HG03196 (cell line): ENCODE measurements around the gene PCSK6.
"Not testable (repeated sequence)": the region's sequence is repeated elsewhere in the genome, so short reads cannot be mapped to it uniquely, and the experiment has no call there.

Experiments
- ATAC-seq: cut with Tn5 transposase; IDR thresholded peaks from one replicate; pipeline ENCODE4 v1.9.1; 2021; ENCODE audit not compliant: unreplicated experiment

The PCSK6 gene

GRCh38 chr15:101434032-101434920 lies 55.2 kb downstream of the PCSK6 start:
- no peak for ATAC-seq

GRCh38 chr15:101433396-101433795 lies 56.1 kb downstream of the PCSK6 start:
- ATAC-seq, result no peak

DNA sequence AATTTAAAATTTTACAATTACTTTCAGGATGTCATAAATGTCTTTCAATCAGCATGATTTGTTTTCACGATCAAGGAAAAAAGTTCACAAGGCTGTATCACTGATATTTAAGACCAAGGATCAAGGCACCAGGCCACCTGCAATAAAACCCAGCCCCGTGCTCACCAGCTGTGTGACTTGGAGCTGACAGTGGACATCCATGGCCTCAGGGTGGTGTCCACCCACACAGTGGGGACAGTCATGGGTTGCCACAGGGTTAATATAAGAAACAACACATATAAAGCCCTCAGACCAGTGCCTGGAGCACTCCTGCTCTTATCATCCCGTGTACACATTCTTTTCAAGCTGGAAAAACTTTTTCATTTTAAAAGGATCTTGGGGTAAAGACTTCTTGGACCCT lies 56.5 kb downstream of the PCSK6 start:
- no peak for ATAC-seq

GRCh38 chr15:101431748-101432147 lies 57.8 kb downstream of the PCSK6 start:
- ATAC-seq, result no peak

DNA sequence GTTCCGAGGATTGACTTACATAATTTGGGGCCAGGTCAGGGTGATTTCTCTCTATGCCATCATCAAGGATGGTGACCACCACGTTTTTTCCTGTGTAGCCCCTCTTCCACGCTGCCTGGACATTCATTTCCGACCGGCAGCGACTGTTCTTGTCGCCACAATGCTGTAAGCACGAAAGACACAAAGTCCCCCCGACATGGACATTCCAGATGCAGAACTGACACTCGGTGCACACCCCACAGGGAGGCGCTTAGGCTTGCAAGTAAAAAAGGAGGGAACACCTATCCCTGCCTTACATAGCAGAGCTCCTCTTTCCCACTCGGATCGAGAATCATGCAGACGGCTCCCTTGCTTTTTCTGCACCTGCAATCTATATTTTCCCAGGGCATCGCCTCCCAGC lies 58.2 kb downstream of the PCSK6 start:
- no peak for ATAC-seq

DNA sequence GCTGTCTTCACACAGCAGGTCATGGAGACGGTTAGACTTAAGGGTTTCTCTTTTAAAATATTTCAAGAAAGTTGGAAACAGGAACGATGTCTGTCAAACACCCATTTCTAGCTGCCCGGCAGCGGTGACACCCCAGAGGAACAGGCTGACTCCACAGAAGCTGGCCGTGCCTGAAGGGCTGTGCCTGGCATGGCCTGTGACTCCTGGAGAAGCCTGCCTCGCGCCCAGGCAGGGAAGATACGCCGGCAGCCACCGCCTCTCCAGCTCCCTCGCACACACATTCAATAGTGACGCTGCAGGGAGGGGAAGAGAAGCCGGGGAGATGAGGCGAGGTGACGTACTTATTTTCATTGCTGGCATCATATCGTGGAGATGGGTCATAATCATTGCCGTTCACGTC lies 59.9 kb downstream of the PCSK6 start:
- ATAC-seq, result no peak

- ATAC-seq, result no peak
Measured at GRCh38 chr15:101429191-101429590, 60.3 kb downstream of the PCSK6 start.

DNA sequence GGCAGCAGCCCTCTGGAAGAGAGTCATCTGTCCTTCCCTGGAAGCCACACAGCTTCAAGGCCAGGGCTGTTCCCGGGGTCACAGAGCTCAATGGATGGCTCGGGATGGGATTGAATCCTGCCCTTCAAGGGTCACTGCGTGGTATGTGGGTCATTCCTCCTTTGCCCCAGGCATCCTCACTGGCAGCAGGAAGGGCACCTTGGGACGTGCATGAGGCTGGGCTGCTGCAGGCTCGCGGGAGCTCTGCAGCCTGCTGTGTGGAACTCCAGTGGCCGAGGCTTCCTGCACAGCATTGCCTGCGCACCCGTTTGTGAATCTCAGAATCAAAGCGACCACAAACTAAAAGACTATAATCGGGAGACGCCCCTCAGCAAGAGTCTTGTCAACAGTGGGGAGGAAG lies 60.7 kb downstream of the PCSK6 start:
- no peak for ATAC-seq

GRCh38 chr15:101427606-101428487 lies 61.7 kb downstream of the PCSK6 start:
- no peak for ATAC-seq

DNA sequence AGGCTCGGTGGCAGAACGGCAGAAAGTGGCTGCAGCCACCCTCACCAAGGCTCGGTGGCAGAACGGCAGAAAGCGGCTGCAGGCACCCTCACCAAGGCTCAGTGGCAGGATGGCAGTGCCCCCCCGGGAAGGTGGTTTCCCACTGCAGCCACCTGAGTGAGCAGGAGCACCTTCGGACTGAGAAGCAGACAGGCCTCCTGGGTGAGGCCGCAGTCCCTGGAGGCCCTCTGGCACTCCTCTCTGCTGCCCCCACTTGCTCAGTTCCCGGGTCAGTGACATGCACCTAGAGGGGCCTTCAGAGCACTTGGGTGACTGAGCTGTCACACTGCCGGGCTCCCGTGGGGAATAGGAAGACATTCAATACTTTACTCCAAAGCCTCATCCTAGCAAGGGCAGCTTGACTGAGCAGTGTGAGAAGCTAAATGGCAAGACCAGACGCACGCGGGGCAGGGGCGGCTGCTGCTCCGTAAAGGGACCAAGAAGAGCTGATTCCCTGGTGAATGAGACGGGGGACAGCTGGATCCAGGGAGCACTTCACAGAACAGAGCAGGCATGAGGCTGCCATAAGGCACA lies 62.7 kb downstream of the PCSK6 start:
- ATAC-seq, result no peak

- ATAC-seq, result no peak
Measured at GRCh38 chr15:101425787-101426365, 63.6 kb downstream of the PCSK6 start.

GRCh38 chr15:101424984-101425383 lies 64.5 kb downstream of the PCSK6 start:
- ATAC-seq, result no peak

DNA sequence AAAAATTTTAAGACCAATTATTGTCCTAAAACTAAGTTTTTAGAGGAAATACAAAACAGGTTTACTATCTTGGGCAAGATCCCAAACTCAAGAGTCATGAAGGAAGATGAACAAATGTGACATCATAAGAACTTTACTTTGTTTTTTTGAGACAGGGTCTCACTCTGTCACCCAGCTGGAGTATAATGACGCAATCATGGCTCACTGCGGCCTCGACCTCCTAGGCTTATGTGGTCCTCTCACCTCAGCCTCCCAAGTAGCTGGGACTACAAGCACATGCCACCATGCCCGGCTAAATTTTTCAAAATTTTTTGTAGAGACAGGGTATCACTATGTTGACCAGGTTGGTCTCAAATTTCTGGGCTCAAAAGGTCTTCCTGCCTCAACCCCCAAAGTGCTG lies 69.3 kb downstream of the PCSK6 start:
- no peak for ATAC-seq

DNA sequence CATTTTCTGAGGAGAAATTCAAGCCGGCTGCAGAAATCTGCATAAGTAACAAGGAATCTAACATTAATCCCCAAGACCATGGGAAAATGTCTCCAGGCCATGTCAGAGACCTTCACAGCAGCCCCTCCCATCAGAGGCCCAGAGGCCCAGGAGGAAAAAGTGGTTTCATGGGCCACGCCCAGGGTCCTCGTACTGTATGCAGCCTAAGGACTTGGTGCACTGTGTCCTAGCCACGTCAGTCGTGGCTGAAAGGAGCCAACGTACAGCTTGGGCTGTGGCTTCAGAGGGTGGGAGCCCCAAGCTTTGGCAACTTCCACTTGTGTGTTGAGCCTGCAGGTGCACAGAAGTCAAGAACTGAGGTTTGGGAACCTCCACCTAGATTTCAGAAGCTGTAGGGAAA lies 73.0 kb downstream of the PCSK6 start:
- not testable (repeated sequence) for ATAC-seq

DNA sequence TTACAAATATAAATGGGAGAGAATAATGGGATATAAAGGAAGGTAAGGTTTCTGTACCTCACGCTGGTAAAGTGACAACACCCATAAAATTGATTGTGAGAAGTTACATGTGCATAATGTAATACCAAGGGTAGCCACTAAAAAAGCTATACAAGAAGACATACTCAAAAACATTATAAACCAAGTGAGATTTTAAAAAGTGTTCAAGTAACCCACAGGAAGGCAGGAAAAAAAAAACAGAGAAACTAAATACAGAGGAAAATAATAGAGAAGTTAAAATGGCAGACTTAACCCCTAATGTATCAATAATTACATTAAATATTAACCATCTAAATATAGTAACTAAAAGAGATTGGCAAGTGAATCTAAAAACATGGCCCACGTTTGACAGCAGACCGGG lies 76.3 kb downstream of the PCSK6 start:
- ATAC-seq, result no peak

DNA sequence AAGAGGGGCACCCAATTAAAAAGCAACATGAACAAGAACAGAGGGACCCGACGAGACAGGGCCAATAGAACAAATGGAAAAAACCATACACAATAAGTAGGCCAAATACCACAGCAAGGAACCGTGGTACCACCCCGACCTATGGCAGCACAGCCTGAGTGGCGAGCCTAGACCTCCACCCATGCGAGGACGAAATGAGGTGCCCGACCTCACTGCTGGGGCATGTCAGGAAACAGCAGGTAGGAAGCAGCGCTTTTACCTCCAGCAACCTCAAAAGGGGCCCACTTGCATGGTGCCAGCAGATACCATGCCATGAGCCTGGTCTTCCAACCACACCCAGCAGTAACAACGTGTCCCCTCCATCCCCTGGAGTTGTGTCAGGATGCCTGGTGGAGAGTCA lies 77.9 kb downstream of the PCSK6 start:
- no peak for ATAC-seq

- ATAC-seq, result no peak
Measured at GRCh38 chr15:101411085-101411484, 78.4 kb downstream of the PCSK6 start.

DNA sequence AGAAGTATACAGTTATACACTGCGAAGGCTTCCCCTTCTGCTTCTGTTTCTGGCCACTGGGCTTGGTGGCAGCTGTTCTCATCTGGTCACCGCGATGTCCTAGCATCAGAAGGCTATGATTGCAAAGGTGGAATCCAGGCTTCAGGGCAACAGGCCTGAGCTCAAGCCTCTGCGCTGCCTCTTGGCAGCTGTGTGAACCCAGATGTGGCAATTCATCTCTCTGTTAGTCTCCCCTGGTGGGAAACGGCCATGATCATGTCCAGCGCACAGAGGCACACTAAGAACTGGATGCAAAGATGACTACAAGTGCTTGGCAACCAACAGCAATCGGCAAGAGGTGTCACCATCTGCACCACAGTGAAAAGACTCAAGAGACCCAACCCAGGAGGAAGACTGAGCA lies 78.9 kb downstream of the PCSK6 start:
- ATAC-seq, result no peak

GRCh38 chr15:101409621-101410020 lies 79.9 kb downstream of the PCSK6 start:
- no peak for ATAC-seq

- ATAC-seq, result no peak
Measured at GRCh38 chr15:101407966-101408775, 81.3 kb downstream of the PCSK6 start.
